HepG2 (cell line): ENCODE data around the gene LMCD1. TPM values are rescaled to one million over a fixed set of nuclear protein-coding genes. Genes with fewer than 3 reads are reported as not detected.

Experiments
- AGO1 ChIP-seq: fragments of 200-400 bp; formaldehyde crosslinking; IDR thresholded peaks from 2 replicates; pipeline ENCODE4 v1.6.1; 2017; ENCODE audit warnings: mild to moderate bottlenecking, low read depth, low read length, moderate library complexity; ENCODE audit not compliant: poor library complexity, severe bottlenecking
- ARHGAP35 ChIP-seq: sonication (generic); formaldehyde crosslinking; IDR thresholded peaks from 2 replicates; pipeline ENCODE4 v1.9.0; 2022; ENCODE audit warnings: mild to moderate bottlenecking, inconsistent platforms, moderate library complexity, missing genetic modification reagents, borderline replicate concordance
- DDIT3 ChIP-seq: sonication (generic); formaldehyde crosslinking; IDR thresholded peaks from 2 replicates; pipeline ENCODE4 v1.4.0; 2020; ENCODE audit warnings: mild to moderate bottlenecking, missing genetic modification reagents
- EZH2 ChIP-seq: conservative IDR thresholded peaks from 2 replicates; pipeline ENCODE4 v1.6.1; 2012; ENCODE audit warnings: mild to moderate bottlenecking, low read depth, low read length, moderate library complexity
- FOXP1 ChIP-seq, 2 experiments: fragments of 450-650 bp in 1 of 2; IDR thresholded peaks; 2 replicates each; pipeline ENCODE4 v1.6.1; 2017 to 2018; ENCODE audit warnings: antibody characterized with exemption in 1 of 2
- GMEB2 ChIP-seq: IDR thresholded peaks from 2 replicates; pipeline ENCODE4 v1.6.1; 2016; ENCODE audit warnings: missing biosample characterization, missing genetic modification reagents, low read depth
- HBP1 ChIP-seq: IDR thresholded peaks from 2 replicates; pipeline ENCODE4 v1.6.1; 2016; ENCODE audit warnings: low read depth, control low read depth
- HNF4G ChIP-seq, 2 experiments: sonication (generic) in 1 of 2; formaldehyde crosslinking in 1 of 2; IDR thresholded peaks; 2 replicates each; pipeline versions ENCODE4 v1.4.0 to v1.6.1; 2011 to 2020; ENCODE audit warnings: borderline replicate concordance in 2 of 2, low read depth in 2 of 2, mild to moderate bottlenecking in 2 of 2, low read length in 1 of 2, missing genetic modification reagents in 1 of 2, moderate library complexity in 1 of 2
- HOXA9 ChIP-seq: sonication (generic); formaldehyde crosslinking; IDR thresholded peaks from 2 replicates; pipeline ENCODE4 v1.8.1; 2022; ENCODE audit warnings: missing genetic modification reagents, mild to moderate bottlenecking, moderate library complexity, borderline replicate concordance
- MAFF ChIP-seq: IDR thresholded peaks from 2 replicates; pipeline ENCODE4 v1.6.1; 2011; ENCODE audit warnings: low read depth, low read length, improper control_type of control experiment
- NR1H2 ChIP-seq: sonication (generic); formaldehyde crosslinking; IDR thresholded peaks from 2 replicates; pipeline ENCODE4 v1.8.1; 2022; ENCODE audit warnings: low read depth, missing genetic modification reagents, borderline replicate concordance
- PAF1 ChIP-seq: IDR thresholded peaks from 2 replicates; pipeline ENCODE4 v1.6.1; 2016; ENCODE audit warnings: missing genetic modification reagents, missing compliant biosample characterization
- REL ChIP-seq: sonication (generic); formaldehyde crosslinking; conservative IDR thresholded peaks from 2 replicates; pipeline ENCODE4 v1.8.0; 2022; ENCODE audit warnings: mild to moderate bottlenecking, missing genetic modification reagents, moderate library complexity
- SMARCE1 ChIP-seq: fragments of 450-650 bp; IDR thresholded peaks from 2 replicates; pipeline ENCODE4 v1.6.1; 2017; ENCODE audit warnings: borderline replicate concordance
- TAF1 ChIP-seq: sonication (generic); formaldehyde crosslinking; IDR thresholded peaks from 2 replicates; pipeline ENCODE4 v1.4.0; 2020; ENCODE audit warnings: missing genetic modification reagents
- TCF12 ChIP-seq, 2 experiments: fragments of 450-650 bp in 1 of 2; sonication (generic) in 1 of 2; formaldehyde crosslinking in 1 of 2; IDR thresholded peaks; 2 replicates each; pipeline versions ENCODE4 v1.6.1 to v1.8.0; 2017 to 2022; ENCODE audit warnings: antibody characterized with exemption in 1 of 2, mild to moderate bottlenecking in 1 of 2, missing genetic modification reagents in 1 of 2, moderate library complexity in 1 of 2
- ZFP91 ChIP-seq: sonication (generic); formaldehyde crosslinking; IDR thresholded peaks from 2 replicates; pipeline ENCODE4 v1.9.0; 2022; ENCODE audit warnings: missing genetic modification reagents, mild to moderate bottlenecking, borderline replicate concordance
- ZKSCAN1 ChIP-seq: fragments of 150-350 bp; IDR thresholded peaks from 2 replicates; pipeline ENCODE4 v1.6.1; 2014; ENCODE audit warnings: low read length
- ZNF335 ChIP-seq: sonication (generic); formaldehyde crosslinking; IDR thresholded peaks from 2 replicates; pipeline ENCODE4 v1.4.0; 2020; ENCODE audit warnings: missing genetic modification reagents
- ZNF343 ChIP-seq: sonication (generic); formaldehyde crosslinking; IDR thresholded peaks from 2 replicates; pipeline ENCODE4 v1.4.0; 2020; ENCODE audit warnings: mild to moderate bottlenecking, missing genetic modification reagents
- ZNF598 ChIP-seq: sonication (generic); formaldehyde crosslinking; IDR thresholded peaks from 2 replicates; pipeline ENCODE4 v1.5.1; 2020; ENCODE audit warnings: mild to moderate bottlenecking, missing genetic modification reagents, borderline replicate concordance
- ZNF619 ChIP-seq: sonication (generic); formaldehyde crosslinking; IDR thresholded peaks from 2 replicates; pipeline ENCODE4 v1.4.0; 2020; ENCODE audit warnings: mild to moderate bottlenecking, missing genetic modification reagents
- ZNF761 ChIP-seq: sonication (generic); formaldehyde crosslinking; conservative IDR thresholded peaks from 2 replicates; pipeline ENCODE4 v1.4.0; 2020; ENCODE audit warnings: mild to moderate bottlenecking, missing genetic modification reagents
- polyA plus RNA-seq, 8 experiments: library from polyadenylated mRNA; depleted of rRNA in 3 of 8; stranded (reverse) in 7 of 8; unstranded in 1 of 8; fragments of >200 nt; fragmentation: Illumina TruSeq in 4 of 8; extraction: Trizol in 4 of 8; gene quantifications; 2 replicates each; pipeline versions ENCODE4 v1.2.1 to v1.2.3, GENCODE V29; 2011 to 2016; ENCODE audit warnings: low read depth in 4 of 8, missing spikeins in 1 of 8, mixed read lengths in 1 of 8; ENCODE audit not compliant: insufficient read depth in 1 of 8
- total RNA-seq, 5 experiments: library from RNA; depleted of rRNA; stranded (reverse); fragments of >200 nt; fragmentation: Illumina TruSeq; extraction: Trizol; gene quantifications; 2 replicates each; pipeline ENCODE4 v1.2.3, GENCODE V29; 2016; ENCODE audit warnings: low read depth in 1 of 5

The LMCD1 gene
- total and polyA plus RNA-seq, 2 of the 13 experiments (the other 11 are each of a cell fraction or from before 2014, with no cell fraction given), result 6.2 to 7.1 TPM

- TF ChIP-seq NR1H2 (CRISPR knock-in tag), result no peak
- TF ChIP-seq PAF1, result no peak
- no peak for TF ChIP-seq HNF4G (IDR thresholded peaks at IDR 0.05; ENCODE audit: borderline replicate concordance, low read depth, low read length)
- peak; percentile 34; the same call in 1 of the 2 replicates for TF ChIP-seq HNF4G (CRISPR knock-in tag; IDR thresholded peaks at IDR 0.05; ENCODE audit: borderline replicate concordance, low read depth)
- TF ChIP-seq ZFP91 (CRISPR knock-in tag), result peak; percentile 95
- peak; percentile 90; the same call in 1 of the 2 replicates for TF ChIP-seq ZNF598 (CRISPR knock-in tag)
- TF ChIP-seq ZKSCAN1, result no peak
- TF ChIP-seq EZH2, result no peak
- TF ChIP-seq ZNF619, result no peak
- TF ChIP-seq MAFF, result peak; percentile 59
- no peak for TF ChIP-seq TCF12 (IDR thresholded peaks at IDR 0.05)
- TF ChIP-seq TCF12 (CRISPR knock-in tag; IDR thresholded peaks at IDR 0.05), result peak; percentile 80
- TF ChIP-seq ZNF761 (CRISPR knock-in tag), result peak; percentile 83; the same call in 1 of the 2 replicates
- no peak for TF ChIP-seq AGO1
- TF ChIP-seq REL, result no peak; the same call in 1 of the 2 replicates
- TF ChIP-seq TAF1 (CRISPR knock-in tag), result peak; percentile 41; the same call in 1 of the 2 replicates
- no peak for TF ChIP-seq FOXP1 (IDR thresholded peaks at IDR 0.05)
- TF ChIP-seq FOXP1 (CRISPR knock-in tag; IDR thresholded peaks at IDR 0.05), result no peak
- peak; percentile 96 for TF ChIP-seq ARHGAP35 (CRISPR knock-in tag)
- TF ChIP-seq HBP1, result 0 out of 2 replicates have a peak, but pooled peaks have one; percentile 48
- TF ChIP-seq ZNF335 (CRISPR knock-in tag), result peak; percentile 56; the same call in 1 of the 2 replicates
- no peak for TF ChIP-seq GMEB2 (CRISPR knock-in tag)
- no peak for TF ChIP-seq SMARCE1
- TF ChIP-seq DDIT3 (CRISPR knock-in tag), result no peak
- TF ChIP-seq ZNF343 (CRISPR knock-in tag), result no peak; the same call in 1 of the 2 replicates
- TF ChIP-seq HOXA9 (CRISPR knock-in tag), result peak; percentile 55; the same call in 1 of the 2 replicates
These were observed at the start of gene LMCD1 (continued) for GRCh38 chr3:8501371-8502131.
